CD1c-positive myeloid dendritic cell (primary cell): ENCODE data around the gene ZNF385C.

Experiments used
- DNase-seq: peaks from one replicate; pipeline ENCODE4 v3.0.0-alpha.2; 2016; ENCODE audit errors: extremely low spot score

Gene ZNF385C

GRCh38 chr17:42107597-42108576, 9.6 kb upstream of the ZNF385C start:
- peak; percentile 88 for DNase-seq

- no peak for DNase-seq
Observed at GRCh38 chr17:42107124-42107523, 8.9 kb upstream of the ZNF385C start.

GRCh38 chr17:42106009-42106408, 7.7 kb upstream of the ZNF385C start:
- DNase-seq, result no peak

- DNase-seq, result no peak
Observed at GRCh38 chr17:42104264-42104663, 6.0 kb upstream of the ZNF385C start.

- DNase-seq, result no peak
Observed at GRCh38 chr17:42103221-42103954, 5.1 kb upstream of the ZNF385C start.

- peak; percentile 70 for DNase-seq
Observed at GRCh38 chr17:42101513-42102292, 3.4 kb upstream of the ZNF385C start.

- DNase-seq, result no peak
Observed at GRCh38 chr17:42098730-42099399, 592 bp upstream of the ZNF385C start.

GRCh38 chr17:42096360-42097111, 1.7 kb downstream of the ZNF385C start:
- no peak for DNase-seq

GRCh38 chr17:42094375-42095069, 3.8 kb downstream of the ZNF385C start:
- no peak for DNase-seq

GRCh38 chr17:42092939-42093338, 5.3 kb downstream of the ZNF385C start:
- no peak for DNase-seq

GRCh38 chr17:42090964-42091790, 7.1 kb downstream of the ZNF385C start:
- DNase-seq, result no peak

- no peak for DNase-seq
Observed at GRCh38 chr17:42088736-42089135, 9.5 kb downstream of the ZNF385C start.

GRCh38 chr17:42087736-42088705, 10.3 kb downstream of the ZNF385C start:
- DNase-seq, result no peak

- DNase-seq, result no peak
Observed at GRCh38 chr17:42087042-42087701, 11.1 kb downstream of the ZNF385C start.

GRCh38 chr17:42081516-42082129, 16.6 kb downstream of the ZNF385C start:
- DNase-seq, result no peak

- no peak for DNase-seq
Observed at GRCh38 chr17:42079541-42079940, 18.7 kb downstream of the ZNF385C start.
